GM12878 (cell line): ENCODE measurements around the gene FBXO8. TPM values are rescaled to one million over a fixed set of nuclear protein-coding genes. Genes with fewer than 3 reads are reported as not detected.

Experiments used
- ATAC-seq: fragments of 200-7000 bp; cut with Tn5 transposase; 3 replicates; pipeline ENCODE4 v1.9.1; 2020; ENCODE audit warnings: mild to moderate bottlenecking, moderate library complexity
- BruUV-seq: library from RNA; stranded (reverse); fragments of 400-500 nt; replicated peaks from 2 replicates; lab custom pipeline; 2021; lab: Mats Ljungman, UMichigan
- CTCF ChIA-PET: fragments of 300-600 bp; sonication (Branson Sonifier 250); formaldehyde crosslinking; extraction: SDS; loops from one replicate; lab custom pipeline; 2021; ENCODE audit warnings: inconsistent platforms; lab: Yijun Ruan, JAX
- POLR2A ChIA-PET: fragments of 350-600 bp; formaldehyde crosslinking; extraction: SDS; loops from one replicate; lab custom pipeline; 2021; ENCODE audit warnings: inconsistent platforms; lab: Charles Lee
- RAD21 ChIA-PET: fragments of 300-600 bp; sonication (Branson Sonifier 250); formaldehyde crosslinking; loops from one replicate; lab custom pipeline; 2023; ENCODE audit warnings: antibody characterized with exemption; ENCODE audit not compliant: unreplicated experiment; lab: Charles Lee
- SMC1A ChIA-PET: fragments of 300-600 bp; sonication (Branson Sonifier 250); formaldehyde crosslinking; loops from one replicate; lab custom pipeline; 2023; ENCODE audit not compliant: unreplicated experiment, uncharacterized antibody; lab: Charles Lee
- DNase-seq: peaks from one replicate; pipeline ENCODE4 v3.0.0-alpha.2; 2011; ENCODE audit warnings: low read depth, low spot score
- FAIRE-seq: peaks from 3 replicates; lab custom pipeline; 2011; peaks lifted over from hg19 to GRCh38; lab: Jason Lieb, UNC
- H2AFZ ChIP-seq: 2 replicates; pipeline ENCODE4 v1.6.0; 2011; ENCODE audit warnings: low read depth, low read length, control low read depth; ENCODE audit not compliant: control insufficient read depth
- H3K27ac ChIP-seq: 2 replicates; pipeline ENCODE4 v1.5.1; 2011; ENCODE audit warnings: control low read depth; ENCODE audit not compliant: control insufficient read depth, insufficient read depth
- H3K27me3 ChIP-seq, 2 experiments: replicated peaks in 1 of 2; 2 replicates each; pipeline versions ENCODE4 v1.6.0 to v1.6.1; 2011; ENCODE audit warnings: low read length in 1 of 2; ENCODE audit not compliant: control insufficient read depth in 2 of 2, insufficient read depth in 2 of 2
- H3K36me3 ChIP-seq, 2 experiments: 2 replicates each; pipeline ENCODE4 v1.5.1; 2011; ENCODE audit warnings: low read length in 1 of 2; ENCODE audit not compliant: control insufficient read depth in 2 of 2, insufficient read depth in 2 of 2
- H3K4me1 ChIP-seq: 2 replicates; pipeline ENCODE4 v1.6.1; 2011; ENCODE audit warnings: mild to moderate bottlenecking, low read length, moderate library complexity, mixed read lengths; ENCODE audit not compliant: control insufficient read depth, insufficient read depth
- H3K4me2 ChIP-seq: 2 replicates; pipeline ENCODE4 v1.6.0; 2011; ENCODE audit warnings: control low read depth; ENCODE audit not compliant: control insufficient read depth, insufficient read depth
- H3K4me3 ChIP-seq: fragments of 200-600 bp; sonication (generic); 2 replicates; pipeline ENCODE4 v1.5.1; 2016
- H3K79me2 ChIP-seq: 2 replicates; pipeline ENCODE4 v1.6.0; 2011; ENCODE audit warnings: low read length; ENCODE audit not compliant: control insufficient read depth, insufficient read depth
- H3K9ac ChIP-seq: 2 replicates; pipeline ENCODE4 v1.8.0; 2011; ENCODE audit warnings: low read length, control low read depth, mixed read lengths; ENCODE audit not compliant: control insufficient read depth, insufficient read depth
- H3K9me3 ChIP-seq: replicated peaks from 3 replicates; pipeline ENCODE4 v1.5.1; 2011; ENCODE audit warnings: mild to moderate bottlenecking, low read length; ENCODE audit not compliant: control insufficient read depth, insufficient read depth
- H4K20me1 ChIP-seq: 2 replicates; pipeline ENCODE4 v1.6.0; 2011; ENCODE audit not compliant: control insufficient read depth, insufficient read depth
- CBX5 ChIP-seq: sonication (generic); IDR thresholded peaks from 2 replicates; pipeline ENCODE4 v1.6.1; 2016; ENCODE audit warnings: low read depth, moderate library complexity, mild to moderate bottlenecking, inconsistent platforms
- EP300 ChIP-seq, 2 experiments: fragments of 150-350 bp in 1 of 2; IDR thresholded peaks; 2 replicates each; pipeline ENCODE4 v1.6.1; 2011 to 2012; ENCODE audit warnings: low read depth in 2 of 2, low read length in 2 of 2, borderline replicate concordance in 1 of 2, improper control_type of control experiment in 1 of 2, inconsistent platforms in 1 of 2; ENCODE audit not compliant: control insufficient read depth in 1 of 2
- ETV6 ChIP-seq, 2 experiments: fragments of 450-650 bp in 1 of 2; IDR thresholded peaks in 1 of 2; conservative IDR thresholded peaks in 1 of 2; 2 replicates each; pipeline ENCODE4 v1.6.1; 2014; ENCODE audit warnings: antibody characterized with exemption in 1 of 2, borderline replicate concordance in 1 of 2, low read depth in 1 of 2, mild to moderate bottlenecking in 1 of 2, moderate library complexity in 1 of 2
- FOS ChIP-seq: IDR thresholded peaks from 3 replicates; pipeline ENCODE4 v1.6.1; 2011; ENCODE audit warnings: borderline replicate concordance; ENCODE audit not compliant: insufficient read length; ENCODE audit errors: extremely low read depth
- IKZF2 ChIP-seq, 2 experiments: fragments of 450-650 bp; IDR thresholded peaks; 2 replicates each; pipeline ENCODE4 v1.6.1; 2017; ENCODE audit warnings: mild to moderate bottlenecking in 2 of 2, moderate library complexity in 2 of 2
- JUNB ChIP-seq: IDR thresholded peaks from 2 replicates; pipeline ENCODE4 v1.6.1; 2016; ENCODE audit warnings: antibody characterized with exemption, mild to moderate bottlenecking
- NFXL1 ChIP-seq: fragments of 450-650 bp; IDR thresholded peaks from 2 replicates; pipeline ENCODE4 v1.6.1; 2017; ENCODE audit warnings: antibody characterized with exemption, mild to moderate bottlenecking, borderline replicate concordance
- NR2C2 ChIP-seq: IDR thresholded peaks from 2 replicates; pipeline ENCODE4 v1.6.1; 2011; ENCODE audit warnings: borderline replicate concordance, low read depth; ENCODE audit not compliant: control insufficient read depth, insufficient read length
- POLR2AphosphoS5 ChIP-seq: IDR thresholded peaks from 2 replicates; pipeline ENCODE4 v1.6.1; 2011; ENCODE audit warnings: mild to moderate bottlenecking, low read length, inconsistent platforms
- STAT3 ChIP-seq: IDR thresholded peaks from 2 replicates; pipeline ENCODE4 v1.6.1; 2011; ENCODE audit warnings: low read depth, low read length, improper control_type of control experiment
- ZNF384 ChIP-seq: IDR thresholded peaks from 2 replicates; pipeline ENCODE4 v1.6.1; 2012; ENCODE audit warnings: low read depth, mild to moderate bottlenecking, low read length, improper control_type of control experiment, borderline replicate concordance
- WGBS: methylation state at CpG from one replicate; pipeline ENCODE4 v1.1.6; 2016; ENCODE audit warnings: low lambda C conversion rate; ENCODE audit not compliant: insufficient replicate concordance, insufficient coverage; ENCODE audit errors: missing lambda C conversion rate; 5-methylcytosine and 5-hydroxymethylcytosine counted together
- in situ Hi-C: fragments of 300-500 bp; cut with MboI; formaldehyde crosslinking; loops from 9 replicates; pipeline ENCODE4 v1.14.3; 2018; ENCODE audit warnings: mixed read lengths
- intact Hi-C: fragments of 100-400 bp; cut with micrococcal nuclease; formaldehyde crosslinking; loops from one replicate; pipeline ENCODE4 v1.14.2; 2022; ENCODE audit not compliant: unreplicated experiment
- polyA plus RNA-seq, 11 experiments: library from polyadenylated mRNA; depleted of rRNA in 4 of 11; unstranded in 6 of 11; stranded (reverse) in 5 of 11; fragments of >200 nt; fragmentation: Nextera tagmentation in 4 of 11; fragmentation: Illumina TruSeq in 1 of 11; extraction: Ambion mirVana in 4 of 11; extraction: Trizol in 1 of 11; gene quantifications; 1 replicate in 1 of 11; 2 replicates in 10 of 11; pipeline versions ENCODE4 v1.2.1 to v1.2.3, GENCODE V29; 2011 to 2016; ENCODE audit warnings: inconsistent platforms in 2 of 11, missing spikeins in 2 of 11, low read depth in 1 of 11
- total RNA-seq, 4 experiments: library from RNA; depleted of rRNA in 3 of 4; stranded (reverse); fragments of >200 nt in 3 of 4; fragmentation: Illumina TruSeq in 1 of 4; extraction: Trizol in 1 of 4; gene quantifications; 2 replicates each; pipeline versions ENCODE4 v1.2.1 to v1.2.3, GENCODE V29; 2013 to 2021
- TF ChIP-seq, protein P1 (sequence below): IDR thresholded peaks from 2 replicates; pipeline ENCODE4 v1.6.1; 2011; ENCODE audit warnings: mild to moderate bottlenecking, low read depth, low read length, moderate library complexity; ENCODE audit not compliant: insufficient replicate concordance

FBXO8 gene
- total and polyA plus RNA-seq, 10 of the 15 experiments (the other 5 are each of a cell fraction or from before 2014, with no cell fraction given) = 11.3 to 38.1 (median 16.8) TPM

DNA sequence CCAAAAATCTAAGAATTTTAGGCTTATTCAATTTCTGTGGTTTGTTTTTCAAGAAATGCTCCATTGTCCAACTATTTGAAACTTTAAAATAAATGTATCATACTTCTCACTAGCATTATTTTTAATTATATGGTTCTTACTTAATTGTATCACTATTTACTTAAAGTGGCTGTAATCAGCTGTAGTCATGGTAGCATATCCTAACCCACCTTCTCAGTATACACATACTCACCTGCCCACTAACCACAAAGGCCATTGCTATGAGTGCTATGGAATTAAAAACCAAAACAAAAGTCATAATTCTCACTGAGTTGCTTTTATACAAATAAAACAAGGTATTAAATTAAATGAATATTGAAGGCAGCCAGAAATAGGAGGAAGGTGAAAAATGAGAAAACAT is 5.0 kb downstream of the FBXO8 start (continued):
- TF ChIP-seq ZNF384 = no peak
- TF ChIP-seq, protein P1, sequence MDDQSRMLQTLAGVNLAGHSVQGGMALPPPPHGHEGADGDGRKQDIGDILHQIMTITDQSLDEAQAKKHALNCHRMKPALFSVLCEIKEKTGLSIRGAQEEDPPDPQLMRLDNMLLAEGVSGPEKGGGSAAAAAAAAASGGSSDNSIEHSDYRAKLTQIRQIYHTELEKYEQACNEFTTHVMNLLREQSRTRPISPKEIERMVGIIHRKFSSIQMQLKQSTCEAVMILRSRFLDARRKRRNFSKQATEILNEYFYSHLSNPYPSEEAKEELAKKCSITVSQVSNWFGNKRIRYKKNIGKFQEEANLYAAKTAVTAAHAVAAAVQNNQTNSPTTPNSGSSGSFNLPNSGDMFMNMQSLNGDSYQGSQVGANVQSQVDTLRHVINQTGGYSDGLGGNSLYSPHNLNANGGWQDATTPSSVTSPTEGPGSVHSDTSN = no peak
- no peak for TF ChIP-seq ETV6 (conservative IDR thresholded peaks at IDR 0.05 in 1 of 2, IDR thresholded peaks at IDR 0.05 in 1 of 2; ENCODE audit: borderline replicate concordance in 1 of 2, low read depth in 1 of 2)
- TF ChIP-seq CBX5 = no peak
- no peak for TF ChIP-seq STAT3

DNA sequence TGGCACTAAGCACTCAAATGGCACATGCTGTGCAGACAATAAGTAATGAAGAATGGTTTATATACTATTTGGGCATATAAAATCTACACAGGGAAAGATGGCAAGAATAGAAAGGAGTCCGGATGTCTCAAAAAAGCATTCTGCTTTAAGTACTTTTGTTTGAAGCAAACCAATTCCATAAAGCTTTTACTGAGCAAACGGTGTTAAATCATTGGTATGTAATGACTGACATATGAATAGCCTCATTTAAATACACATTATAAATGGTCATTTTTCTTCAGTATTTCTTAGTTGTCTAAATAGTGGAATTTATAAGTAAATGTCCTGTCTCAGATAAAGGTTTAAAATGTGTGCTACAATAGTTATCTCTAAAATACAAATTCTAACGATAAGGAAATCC is 6.0 kb downstream of the FBXO8 start:
- ATAC-seq = no peak
- intact Hi-C loops = loop anchor here (1.0 kb wide), 1 partner anchor 35 kb away; no protein-coding TSS in a partner anchor
- CTCF ChIA-PET = interaction anchor here (1.1 to 1.8 kb wide), 2 partner anchors 12 to 55 kb away, joined by 4 to 9 read pairs; no protein-coding TSS in a partner anchor

More for the DNA sequence above, 6.0 kb downstream of the FBXO8 start:
- no peak for FAIRE-seq
- peaks cover 4% of the 10 kb centered on the region; the same call in 2 of the 3 replicates for H3K9me3 ChIP-seq
- H3K4me2 ChIP-seq = no peak overlapping the region
- no peaks in the 10 kb centered on the region for H3K36me3 ChIP-seq
- H3K27ac ChIP-seq = no peak overlapping the region
- SMC1A ChIA-PET = interaction anchor here (2.2 to 5.1 kb wide), 2 partner anchors 11 to 14 kb away, joined by 8 to 45 read pairs; no protein-coding TSS in a partner anchor
- no peak for TF ChIP-seq JUNB
- TF ChIP-seq STAT3 = no peak
- TF ChIP-seq NR2C2 = no peak
- TF ChIP-seq POLR2AphosphoS5 = no peak
- no peak for TF ChIP-seq EP300 (IDR thresholded peaks at IDR 0.05; ENCODE audit: borderline replicate concordance in 1 of 2, control insufficient read depth in 1 of 2, low read depth in 2 of 2, low read length in 2 of 2)
- TF ChIP-seq FOS = no peak
- no peak for TF ChIP-seq IKZF2 (IDR thresholded peaks at IDR 0.05)
- TF ChIP-seq NFXL1 = no peak
- TF ChIP-seq, all 136 proteins: peak for 0
- Histone ChIP-seq H3K79me2 (peaks cover 37% of the 10 kb centered on the region), H2AFZ (no peak overlapping the region), H4K20me1 (no peaks in the 10 kb centered on the region), H3K9ac (no peak overlapping the region), H3K27me3 (no peaks in the 10 kb centered on the region), H3K4me3 (no peak overlapping the region), H3K4me1 (no peaks in the 10 kb centered on the region)
- no TSS peak for BruUV-seq
- 97% methylated on average over 3 of the region's 3 CpGs for WGBS
- no peak for DNase-seq
- RAD21 ChIA-PET = interaction anchor here (0.9 kb wide), 1 partner anchor 10 kb away, joined by 3 read pairs; no protein-coding TSS in a partner anchor
- in situ Hi-C loops = no loop called here
- POLR2A ChIA-PET = interaction anchor here (1.7 kb wide), 1 partner anchor 10 kb away, joined by 8 read pairs; no protein-coding TSS in a partner anchor
